Osteoblast (primary cell): ENCODE results near the gene NOS1AP. TPM values are rescaled to one million over a fixed set of nuclear protein-coding genes. Genes with fewer than 3 reads are reported as not detected.

Experiments
- DNase-seq: peaks from one replicate; pipeline ENCODE4 v3.0.0; 2011; ENCODE audit warnings: low spot score, mixed read lengths; ENCODE audit not compliant: insufficient read length; ENCODE audit errors: missing footprints
- H2AFZ ChIP-seq: 2 replicates; pipeline ENCODE4 v1.6.0; 2011; ENCODE audit warnings: mild to moderate bottlenecking, low read length
- H3K27ac ChIP-seq: 2 replicates; pipeline ENCODE4 v1.5.1; 2011; ENCODE audit warnings: mild to moderate bottlenecking, low read depth, low read length, moderate library complexity
- H3K27me3 ChIP-seq: 2 replicates; pipeline ENCODE4 v1.6.0; 2012; ENCODE audit warnings: mild to moderate bottlenecking, control low read depth, inconsistent platforms, low read length, moderate library complexity; ENCODE audit not compliant: insufficient read depth
- H3K36me3 ChIP-seq: 2 replicates; pipeline ENCODE4 v1.5.1; 2011; ENCODE audit warnings: mild to moderate bottlenecking, low read length, control low read depth, moderate library complexity; ENCODE audit not compliant: insufficient read depth
- H3K4me1 ChIP-seq: 2 replicates; pipeline ENCODE4 v1.5.1; 2011; ENCODE audit warnings: mild to moderate bottlenecking, low read length, control low read depth, moderate library complexity; ENCODE audit not compliant: insufficient read depth
- H3K4me2 ChIP-seq: 2 replicates; pipeline ENCODE4 v1.6.0; 2011; ENCODE audit warnings: mild to moderate bottlenecking, low read length; ENCODE audit not compliant: insufficient read depth
- H3K4me3 ChIP-seq: fragments of 200-600 bp; sonication (generic); 3 replicates; pipeline ENCODE4 v1.5.1; 2012; ENCODE audit warnings: mild to moderate bottlenecking, low read length, inconsistent platforms; ENCODE audit not compliant: insufficient read depth
- H3K79me2 ChIP-seq: 2 replicates; pipeline ENCODE4 v1.6.0; 2012; ENCODE audit warnings: mild to moderate bottlenecking, low read length, control low read depth, inconsistent platforms; ENCODE audit not compliant: insufficient read depth
- H3K9me3 ChIP-seq: 2 replicates; pipeline ENCODE4 v1.5.1; 2011; ENCODE audit warnings: low read depth, low read length, control low read depth
- H4K20me1 ChIP-seq: 2 replicates; pipeline ENCODE4 v1.6.0; 2012; ENCODE audit warnings: mild to moderate bottlenecking, low read length, control low read depth; ENCODE audit not compliant: insufficient read depth
- total RNA-seq: library from RNA; depleted of rRNA; stranded (reverse); fragments of >200 nt; gene quantifications from 2 replicates; pipeline ENCODE4 v1.2.3, GENCODE V29; 2012
- TF ChIP-seq, protein P1 (sequence below): IDR thresholded peaks from 2 replicates; pipeline ENCODE4 v1.5.1; 2011; ENCODE audit warnings: mild to moderate bottlenecking, low read depth, low read length, moderate library complexity; ENCODE audit errors: extremely low read depth

Gene NOS1AP
- total RNA-seq, 1 donor, result not detected

DNA sequence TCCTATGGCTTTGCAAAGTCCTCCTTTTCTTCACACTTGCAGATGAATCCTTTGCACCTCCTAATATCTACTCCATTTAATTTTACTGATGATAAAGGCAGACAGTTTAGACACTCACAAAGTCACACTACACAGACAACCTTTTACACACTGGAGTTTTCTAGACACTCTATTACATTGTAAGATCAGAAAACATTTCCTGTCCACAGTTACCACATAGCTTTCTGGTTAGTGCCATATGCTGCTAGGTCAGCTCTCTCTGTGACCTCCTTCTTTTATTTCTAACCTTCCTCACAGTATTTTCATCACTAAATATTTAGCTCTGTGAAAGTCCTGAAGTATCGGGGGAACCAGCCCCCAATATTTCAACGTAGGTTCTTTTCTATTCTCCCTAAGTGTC is 337.3 kb downstream of the NOS1AP start:
- no peaks in the 10 kb centered on the region for H3K4me1 ChIP-seq
- H3K27me3 ChIP-seq, result no peaks in the 10 kb centered on the region
- no peak overlapping the region for H2AFZ ChIP-seq
- H3K4me2 ChIP-seq, result no peak overlapping the region
- H3K79me2 ChIP-seq, result no peaks in the 10 kb centered on the region
- no peaks in the 10 kb centered on the region for H3K36me3 ChIP-seq
- no peak for DNase-seq
- no peak overlapping the region for H3K4me3 ChIP-seq
- H3K9me3 ChIP-seq, result no peaks in the 10 kb centered on the region
- TF ChIP-seq, protein P1, sequence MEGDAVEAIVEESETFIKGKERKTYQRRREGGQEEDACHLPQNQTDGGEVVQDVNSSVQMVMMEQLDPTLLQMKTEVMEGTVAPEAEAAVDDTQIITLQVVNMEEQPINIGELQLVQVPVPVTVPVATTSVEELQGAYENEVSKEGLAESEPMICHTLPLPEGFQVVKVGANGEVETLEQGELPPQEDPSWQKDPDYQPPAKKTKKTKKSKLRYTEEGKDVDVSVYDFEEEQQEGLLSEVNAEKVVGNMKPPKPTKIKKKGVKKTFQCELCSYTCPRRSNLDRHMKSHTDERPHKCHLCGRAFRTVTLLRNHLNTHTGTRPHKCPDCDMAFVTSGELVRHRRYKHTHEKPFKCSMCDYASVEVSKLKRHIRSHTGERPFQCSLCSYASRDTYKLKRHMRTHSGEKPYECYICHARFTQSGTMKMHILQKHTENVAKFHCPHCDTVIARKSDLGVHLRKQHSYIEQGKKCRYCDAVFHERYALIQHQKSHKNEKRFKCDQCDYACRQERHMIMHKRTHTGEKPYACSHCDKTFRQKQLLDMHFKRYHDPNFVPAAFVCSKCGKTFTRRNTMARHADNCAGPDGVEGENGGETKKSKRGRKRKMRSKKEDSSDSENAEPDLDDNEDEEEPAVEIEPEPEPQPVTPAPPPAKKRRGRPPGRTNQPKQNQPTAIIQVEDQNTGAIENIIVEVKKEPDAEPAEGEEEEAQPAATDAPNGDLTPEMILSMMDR, result no peak
- no peaks in the 10 kb centered on the region for H4K20me1 ChIP-seq
- no peak overlapping the region for H3K27ac ChIP-seq

DNA sequence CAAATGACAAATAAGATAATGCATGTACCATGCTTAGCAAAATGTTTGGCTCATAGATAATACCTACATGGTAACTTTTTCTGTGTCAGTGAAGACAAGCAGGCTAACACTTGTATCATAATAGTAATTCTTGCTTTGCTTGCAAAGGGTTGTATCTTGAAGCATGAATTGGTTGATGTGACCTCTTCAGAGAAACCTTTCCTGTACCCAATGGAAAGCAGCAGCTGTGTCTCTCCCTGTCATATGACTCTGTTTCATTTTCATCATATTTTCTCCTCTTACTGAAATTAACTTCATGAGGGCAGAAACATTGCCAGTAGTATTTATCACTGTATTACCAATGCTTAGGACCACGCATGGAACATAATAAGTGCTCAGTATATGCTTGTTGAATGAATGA is 338.0 kb downstream of the NOS1AP start:
- Histone ChIP-seq H2AFZ (no peak overlapping the region), H3K27ac (no peak overlapping the region), H3K9me3 (no peaks in the 10 kb centered on the region), H3K79me2 (no peaks in the 10 kb centered on the region), H4K20me1 (no peaks in the 10 kb centered on the region), H3K4me2 (no peak overlapping the region), H3K27me3 (no peaks in the 10 kb centered on the region), H3K4me3 (no peak overlapping the region), H3K36me3 (no peaks in the 10 kb centered on the region), H3K4me1 (no peaks in the 10 kb centered on the region)
- DNase-seq, result no peak
- TF ChIP-seq, protein P1, result no peak

DNA sequence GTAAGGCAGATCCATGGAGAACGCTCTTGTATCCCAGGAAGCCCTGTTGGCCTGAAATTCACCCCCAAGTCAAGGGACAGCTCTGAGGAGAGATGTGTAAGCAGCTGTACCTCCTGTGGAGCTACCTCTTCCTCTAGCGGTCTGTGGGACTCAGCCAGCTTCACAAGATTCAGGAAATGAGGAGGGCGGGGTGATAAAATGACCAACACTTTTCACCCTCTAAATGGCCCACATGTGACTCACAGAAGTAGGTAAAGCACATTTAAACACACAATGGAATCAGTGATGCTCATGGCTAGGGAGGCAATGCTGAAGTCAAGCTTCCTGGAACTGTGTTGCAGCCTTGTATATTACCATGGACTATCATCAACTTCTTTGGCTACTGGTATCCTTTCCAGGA is 342.5 kb downstream of the NOS1AP start, which contains the start of gene SH2D1B:
TSS of gene SH2D1B (minus strand) at position 135 of the 400 bp plus-strand sequence. CDS start at position 15, 120 bp downstream.
- Histone ChIP-seq H3K36me3 (no peaks in the 10 kb centered on the region), H2AFZ (no peak within 1 kb of the TSS), H3K9me3 (no peaks in the 10 kb centered on the region), H3K4me1 (no peaks in the 10 kb centered on the region), H3K4me3 (no peak within 1 kb of the TSS), H3K79me2 (no peaks in the 10 kb centered on the region), H3K4me2 (no peak within 1 kb of the TSS), H3K27ac (no peak within 1 kb of the TSS), H4K20me1 (no peaks in the 10 kb centered on the region), H3K27me3 (no peaks in the 10 kb centered on the region)
- TF ChIP-seq, protein P1, result no peak
- no peak for DNase-seq

DNA sequence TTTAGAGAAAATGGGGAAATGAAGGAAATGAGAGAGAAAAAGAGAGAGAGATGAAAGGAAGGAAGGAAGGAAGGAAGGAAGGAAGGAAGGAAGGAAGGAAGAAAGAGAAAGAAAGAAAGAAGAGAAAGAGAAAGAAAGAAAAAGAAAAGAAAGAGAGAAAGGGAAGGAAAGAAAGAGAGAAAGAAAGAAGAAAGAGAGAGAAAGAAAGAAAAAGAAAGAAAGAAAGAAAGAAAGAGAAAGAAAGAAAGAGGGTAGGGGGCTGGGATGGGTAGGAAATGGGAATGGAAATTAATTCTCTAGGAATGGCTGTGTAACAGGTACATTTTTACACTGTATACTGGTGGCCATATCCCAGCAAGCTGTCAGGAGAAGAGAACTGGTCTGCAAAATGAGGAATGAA is 346.7 kb downstream of the NOS1AP start:
- no peak overlapping the region for H2AFZ ChIP-seq
- H3K4me3 ChIP-seq, result no peak overlapping the region
- no peaks in the 10 kb centered on the region for H4K20me1 ChIP-seq
- H3K79me2 ChIP-seq, result no peaks in the 10 kb centered on the region
- no peaks in the 10 kb centered on the region for H3K9me3 ChIP-seq
- no peak overlapping the region for H3K4me2 ChIP-seq
- no peaks in the 10 kb centered on the region for H3K4me1 ChIP-seq
- H3K27ac ChIP-seq, result no peak overlapping the region
- TF ChIP-seq, protein P1, result no peak
- H3K36me3 ChIP-seq, result no peaks in the 10 kb centered on the region
- H3K27me3 ChIP-seq, result no peaks in the 10 kb centered on the region
- DNase-seq, result no peak
